CD14-positive monocyte (primary cell): ENCODE data around the gene HTR2A. TPM values are rescaled to one million over a fixed set of nuclear protein-coding genes. Genes with fewer than 3 reads are reported as not detected.

ENCODE experiments used
- DNase-seq, 3 donors: peaks; one replicate each; pipeline ENCODE4 v3.0.0-alpha.2; 2011 to 2022
- H2AFZ ChIP-seq: 2 replicates; pipeline ENCODE4 v1.6.0; 2012; ENCODE audit warnings: mild to moderate bottlenecking, low read depth, low read length, inconsistent platforms; ENCODE audit not compliant: insufficient read depth, poor library complexity, severe bottlenecking
- H3K27ac ChIP-seq, 2 donors: 1 replicate in 1 of 2; 2 replicates in 1 of 2; pipeline ENCODE4 v1.5.1; 2012 to 2013; ENCODE audit warnings: low read length in 2 of 2, control low read depth in 1 of 2, inconsistent platforms in 1 of 2, low read depth in 1 of 2, mild to moderate bottlenecking in 1 of 2
- H3K27me3 ChIP-seq, 2 donors: one replicate each; pipeline versions ENCODE4 v1.6.0 to v1.6.1; 2011 to 2013; ENCODE audit warnings: low read length in 2 of 2; ENCODE audit not compliant: control insufficient read depth in 2 of 2, insufficient read depth in 2 of 2
- H3K36me3 ChIP-seq, 2 donors: replicated peaks in 1 of 2; 1 replicate in 1 of 2; 2 replicates in 1 of 2; pipeline versions ENCODE4 v1.5.1 to v1.6.1; 2012 to 2013; ENCODE audit warnings: low read length in 2 of 2, control low read depth in 1 of 2, inconsistent platforms in 1 of 2, mild to moderate bottlenecking in 1 of 2; ENCODE audit not compliant: insufficient read depth in 2 of 2, control insufficient read depth in 1 of 2
- H3K4me1 ChIP-seq, 2 donors: 1 replicate in 1 of 2; 2 replicates in 1 of 2; pipeline versions ENCODE4 v1.5.1 to v1.6.1; 2012 to 2013; ENCODE audit warnings: low read length in 2 of 2, control low read depth in 1 of 2, inconsistent platforms in 1 of 2, mild to moderate bottlenecking in 1 of 2, moderate library complexity in 1 of 2; ENCODE audit not compliant: insufficient read depth in 2 of 2, control insufficient read depth in 1 of 2
- H3K4me2 ChIP-seq: replicated peaks from 2 replicates; pipeline ENCODE3; 2012; ENCODE audit warnings: low read length, moderate library complexity, mild to moderate bottlenecking; ENCODE audit not compliant: poor library complexity, severe bottlenecking; ENCODE audit errors: extremely low read depth
- H3K4me3 ChIP-seq, 3 experiments: fragments of 200-600 bp in 1 of 3; sonication (generic) in 1 of 3; replicated peaks in 1 of 3; 1 replicate in 2 of 3; 2 replicates in 1 of 3; pipeline ENCODE4 v1.5.1; 2011 to 2013; ENCODE audit warnings: low read length in 3 of 3, mild to moderate bottlenecking in 3 of 3, control low read depth in 2 of 3, low read depth in 2 of 3, inconsistent platforms in 1 of 3, moderate library complexity in 1 of 3
- H3K79me2 ChIP-seq: 2 replicates; pipeline ENCODE4 v1.6.0; 2012; ENCODE audit warnings: mild to moderate bottlenecking, control low read depth, inconsistent platforms, low read length, moderate library complexity; ENCODE audit not compliant: insufficient read depth
- H3K9ac ChIP-seq: 2 replicates; pipeline ENCODE4 v1.6.0; 2017; ENCODE audit warnings: low read length, mild to moderate bottlenecking; ENCODE audit not compliant: insufficient read depth, poor library complexity, severe bottlenecking
- H3K9me3 ChIP-seq, 2 donors: replicated peaks in 1 of 2; 1 replicate in 1 of 2; 2 replicates in 1 of 2; pipeline versions ENCODE4 v1.5.1 to v1.6.1; 2012 to 2013; ENCODE audit warnings: low read length in 2 of 2, control low read depth in 1 of 2; ENCODE audit not compliant: control insufficient read depth in 1 of 2, insufficient read depth in 1 of 2
- H4K20me1 ChIP-seq: 2 replicates; pipeline ENCODE4 v1.6.0; 2012; ENCODE audit warnings: mild to moderate bottlenecking, low read length, control low read depth, moderate library complexity; ENCODE audit not compliant: insufficient read depth
- H3K27ac Mint-ChIP-seq, 7 donors: one replicate each; pipeline ENCODE4 v1.8.0; 2020; ENCODE audit warnings: mild to moderate bottlenecking in 7 of 7, mixed read lengths in 7 of 7, moderate library complexity in 6 of 7, inconsistent platforms in 2 of 7
- H3K27me3 Mint-ChIP-seq, 3 donors: one replicate each; pipeline ENCODE4 v1.8.0; 2021 to 2022; ENCODE audit warnings: low read depth in 3 of 3, mild to moderate bottlenecking in 3 of 3, mixed read lengths in 3 of 3, moderate library complexity in 3 of 3, inconsistent platforms in 1 of 3
- H3K36me3 Mint-ChIP-seq, 2 donors: one replicate each; pipeline ENCODE4 v1.8.0; 2020; ENCODE audit warnings: mixed read lengths in 2 of 2, inconsistent platforms in 1 of 2, mild to moderate bottlenecking in 1 of 2
- H3K4me1 Mint-ChIP-seq: one replicate; pipeline ENCODE4 v1.8.0; 2020; ENCODE audit warnings: mild to moderate bottlenecking, mixed read lengths
- H3K4me3 Mint-ChIP-seq, 2 donors: one replicate each; pipeline ENCODE4 v1.8.0; 2020; ENCODE audit warnings: mild to moderate bottlenecking in 2 of 2, mixed read lengths in 2 of 2, moderate library complexity in 1 of 2
- H3K9me3 Mint-ChIP-seq, 7 donors: one replicate each; pipeline ENCODE4 v1.8.0; 2020 to 2022; ENCODE audit warnings: mixed read lengths in 7 of 7, mild to moderate bottlenecking in 6 of 7, moderate library complexity in 6 of 7, inconsistent platforms in 2 of 7
- CTCF ChIP-seq: fragments of 200-600 bp; IDR thresholded peaks from one replicate; pipeline ENCODE4 v1.8.0; 2022; ENCODE audit warnings: antibody characterized with exemption, mild to moderate bottlenecking
- WGBS: methylation state at CpG from one replicate; pipeline ENCODE4 v1.1.5; 2013; ENCODE audit warnings: missing lambda C conversion rate; ENCODE audit not compliant: insufficient coverage; 5-methylcytosine and 5-hydroxymethylcytosine counted together
- intact Hi-C, 2 donors: fragments of 100-400 bp; cut with micrococcal nuclease; formaldehyde crosslinking; loops; one replicate each; pipeline versions ENCODE4 v1.15.0 to v1.15.1; 2023
- polyA plus RNA-seq, 3 donors: library from polyadenylated mRNA; depleted of rRNA in 1 of 3; unstranded in 2 of 3; stranded (reverse) in 1 of 3; fragments of 300-500 nt in 2 of 3; fragments of >200 nt in 1 of 3; fragmentation: Illumina TruSeq in 2 of 3; gene quantifications; 1 replicate in 2 of 3; 2 replicates in 1 of 3; pipeline ENCODE4 v1.2.3, GENCODE V29; 2012 to 2021

The HTR2A gene
- polyA plus RNA-seq, 3 donors: not detected

DNA sequence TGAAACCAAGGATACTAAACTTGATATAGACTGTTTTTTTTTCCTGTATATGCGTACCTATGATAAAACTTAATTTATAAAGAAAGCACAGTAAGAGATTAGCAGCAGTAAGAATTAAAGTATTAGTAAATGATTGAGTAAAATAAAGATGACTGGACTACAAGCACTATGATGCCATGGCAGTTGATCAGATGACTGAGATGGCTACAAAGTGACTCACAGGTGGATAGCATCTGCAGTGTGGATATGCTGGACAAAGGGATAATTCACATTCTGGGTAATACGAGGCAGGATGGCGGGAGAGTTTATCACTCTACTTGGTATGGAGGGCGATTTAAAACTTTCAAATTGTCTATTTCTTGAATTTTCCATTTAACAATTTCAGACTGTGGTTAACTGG is 11.8 kb downstream of the HTR2A start:
- TF ChIP-seq CTCF: no peak

GRCh38 chr13:46884531-46884930 is 12.3 kb downstream of the HTR2A start:
- no peak for TF ChIP-seq CTCF
- Histone ChIP-seq H3K4me3 (no peak overlapping the region), H3K4me2 (no peak overlapping the region), H2AFZ (no peak overlapping the region), H3K36me3 (no peaks in the 10 kb centered on the region), H3K9me3 (no peaks in the 10 kb centered on the region), H3K79me2 (no peaks in the 10 kb centered on the region), H4K20me1 (no peaks in the 10 kb centered on the region), H3K9ac (no peak overlapping the region), H3K4me1 (no peaks in the 10 kb centered on the region), H3K27me3 (no peaks in the 10 kb centered on the region), H3K27ac (no peak overlapping the region)
- Mint-ChIP-seq H3K4me1 (peaks cover 5% of the 10 kb centered on the region), H3K36me3 (no peaks in the 10 kb centered on the region), H3K27ac (no peak overlapping the region), H3K4me3 (no peak overlapping the region), H3K27me3 (peaks cover 0 to 1% (median 0%) of the 10 kb centered on the region in 3 donors), H3K9me3 (peaks cover 0 to 4% (median 0%) of the 10 kb centered on the region in 7 donors)
- no peak for DNase-seq
- WGBS: no CpG with 5 or more reads among the region's 3 CpGs
- intact Hi-C loops: no loop called here

More for the DNA sequence above, 11.8 kb downstream of the HTR2A start:
- Histone ChIP-seq H4K20me1 (no peaks in the 10 kb centered on the region), H3K36me3 (no peaks in the 10 kb centered on the region), H3K9me3 (no peaks in the 10 kb centered on the region), H3K4me2 (no peak overlapping the region), H3K79me2 (no peaks in the 10 kb centered on the region), H3K4me3 (no peak overlapping the region), H3K27ac (no peak overlapping the region), H2AFZ (no peak overlapping the region), H3K9ac (no peak overlapping the region), H3K27me3 (no peaks in the 10 kb centered on the region), H3K4me1 (no peaks in the 10 kb centered on the region)
- WGBS: no CpG with 5 or more reads among the region's 4 CpGs
- DNase-seq: no peak
- no peak overlapping the region for H3K4me3 Mint-ChIP-seq
- H3K9me3 Mint-ChIP-seq: peaks cover 0 to 6% (median 0%) of the 10 kb centered on the region in 7 donors
- peaks cover 5% of the 10 kb centered on the region for H3K4me1 Mint-ChIP-seq
- intact Hi-C loops: no loop called here
- H3K27me3 Mint-ChIP-seq: peaks cover 1 to 2% (median 2%) of the 10 kb centered on the region in 3 donors
- H3K27ac Mint-ChIP-seq: no peak overlapping the region
- H3K36me3 Mint-ChIP-seq: no peaks in the 10 kb centered on the region
